ENCODE measurements around the gene UTF1. TPM values are rescaled to one million over a fixed set of nuclear protein-coding genes. Genes with fewer than 3 reads are reported as not detected.

Gene UTF1
- total and polyA plus RNA-seq, 9 of the 15 experiments (the other 6 are each of a cell fraction or from before 2014, with no cell fraction given): 0.35 to 0.46 TPM; not detected in 7

DNA sequence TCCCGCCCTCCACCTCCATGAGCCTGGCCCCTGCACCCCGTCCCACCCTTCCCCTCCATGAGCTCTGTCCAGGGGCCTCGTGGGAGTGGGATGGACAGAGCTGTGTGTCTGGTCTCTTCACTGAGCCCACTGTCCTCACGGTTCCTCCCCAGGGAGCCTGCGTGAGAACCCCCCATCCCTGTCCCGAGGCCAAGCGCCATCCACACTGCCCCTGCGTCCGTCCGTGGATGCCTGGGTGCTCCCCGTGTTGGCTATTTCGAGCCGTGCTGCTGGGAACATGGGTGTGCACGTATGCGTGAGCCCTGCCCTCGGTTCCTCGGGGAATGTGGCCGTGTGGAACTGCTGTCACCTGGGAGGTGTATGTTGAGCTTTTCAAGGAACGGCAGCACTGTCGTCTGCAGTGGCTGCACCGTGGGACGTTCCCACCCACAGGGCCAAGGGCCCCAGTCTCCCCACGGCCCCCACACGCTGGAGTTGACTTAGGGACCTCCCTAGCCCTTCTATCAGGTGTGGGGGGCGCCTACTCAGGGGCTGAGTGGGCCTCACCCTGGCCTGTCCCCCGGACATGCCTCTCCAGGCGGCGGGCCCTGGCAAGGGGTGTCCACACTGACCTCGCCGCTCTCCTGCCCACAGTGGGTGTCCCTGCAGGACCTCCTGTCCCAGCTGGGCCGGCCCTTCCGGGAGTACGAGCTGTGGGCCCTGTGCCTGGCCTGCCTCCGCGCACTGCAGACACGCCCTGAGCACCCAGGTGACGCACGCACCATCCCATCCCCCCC, 41.9 kb upstream of the UTF1 start (continued):
- TF ChIP-seq ERF (CRISPR knock-in tag; IDR thresholded peaks at IDR 0.05) (no peak), ZNF280B (CRISPR knock-in tag; IDR thresholded peaks at IDR 0.05) (no peak), BCL6 (CRISPR knock-in tag; IDR thresholded peaks at IDR 0.05) (no peak)
- TF ChIP-seq, protein P1, sequence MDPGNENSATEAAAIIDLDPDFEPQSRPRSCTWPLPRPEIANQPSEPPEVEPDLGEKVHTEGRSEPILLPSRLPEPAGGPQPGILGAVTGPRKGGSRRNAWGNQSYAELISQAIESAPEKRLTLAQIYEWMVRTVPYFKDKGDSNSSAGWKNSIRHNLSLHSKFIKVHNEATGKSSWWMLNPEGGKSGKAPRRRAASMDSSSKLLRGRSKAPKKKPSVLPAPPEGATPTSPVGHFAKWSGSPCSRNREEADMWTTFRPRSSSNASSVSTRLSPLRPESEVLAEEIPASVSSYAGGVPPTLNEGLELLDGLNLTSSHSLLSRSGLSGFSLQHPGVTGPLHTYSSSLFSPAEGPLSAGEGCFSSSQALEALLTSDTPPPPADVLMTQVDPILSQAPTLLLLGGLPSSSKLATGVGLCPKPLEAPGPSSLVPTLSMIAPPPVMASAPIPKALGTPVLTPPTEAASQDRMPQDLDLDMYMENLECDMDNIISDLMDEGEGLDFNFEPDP (CRISPR knock-in tag; IDR thresholded peaks at IDR 0.05): no peak

DNA sequence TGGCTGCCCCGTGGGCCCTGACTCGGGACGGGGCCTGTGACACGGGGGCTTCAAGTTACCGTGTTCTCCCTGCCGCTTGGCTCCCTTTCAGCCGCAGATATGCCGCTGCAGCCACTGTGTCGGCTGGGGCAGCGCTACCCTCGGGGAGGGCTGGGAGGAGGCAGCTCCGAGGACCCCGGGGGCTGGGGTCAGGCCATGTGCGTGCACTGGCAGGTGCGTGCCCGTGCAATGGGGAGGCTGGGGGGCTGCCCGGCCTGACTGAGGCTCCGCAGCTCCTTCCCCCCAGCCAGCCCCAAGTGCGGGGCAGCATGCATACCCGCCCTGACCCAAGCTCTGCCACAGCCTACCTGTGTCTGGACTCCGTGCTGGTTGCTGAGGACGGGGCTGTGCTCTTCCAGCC, 40.8 kb upstream of the UTF1 start:
- Histone ChIP-seq H3K4me3 (no peak overlapping the region), H3K27me3 (ENCODE audit: control insufficient read depth in 2 of 2, insufficient read depth in 2 of 2, low read length in 2 of 2) (peaks cover 5 to 41% of the 10 kb centered on the region in 2 experiments; a peak in 4 of 5 replicates), H3K9me3 (replicated peaks; ENCODE audit: control insufficient read depth, insufficient read depth, low read depth, low read length) (no peaks in the 10 kb centered on the region), H3K9ac (ENCODE audit: insufficient read depth in 1 of 2, low read depth in 2 of 2, low read length in 2 of 2) (no peak overlapping the region), H3K4me2 (ENCODE audit: insufficient read depth, low read length) (no peak overlapping the region), H2AFZ (ENCODE audit: low read depth, low read length) (no peak overlapping the region), H3K36me3 (ENCODE audit: control insufficient read depth, insufficient read depth, low read length) (no peaks in the 10 kb centered on the region), H3K27ac (ENCODE audit: extremely low read depth, low read depth, low read length) (no peak overlapping the region), H3K4me1 (replicated peaks in 1 of 2; ENCODE audit: control insufficient read depth in 2 of 2, insufficient read depth in 2 of 2, low read length in 2 of 2) (peaks cover 0 to 23% of the 10 kb centered on the region in 2 experiments; a peak in 2 of 5 replicates), H3K9me1 (ENCODE audit: control insufficient read depth, insufficient read depth, low read length) (no peaks in the 10 kb centered on the region), H3K79me2 (ENCODE audit: control insufficient read depth, insufficient read depth, low read length) (no peaks in the 10 kb centered on the region), H4K20me1 (replicated peaks; ENCODE audit: control insufficient read depth, insufficient read depth, low read length) (peaks cover 3% of the 10 kb centered on the region; the same call in 1 of the 2 replicates)
- in situ Hi-C loops (cut with MboI) (no loop called here), intact Hi-C loops (cut with micrococcal nuclease) (no loop called here)
- 24% methylated on average over 14 of the region's 22 CpGs for WGBS (ENCODE audit: insufficient coverage, low coverage, missing lambda C conversion rate)
- DNase-seq (ENCODE audit: extremely low read depth in 1 of 4, low spot score in 3 of 4) (no peak), ATAC-seq (no peak), FAIRE-seq (no peak)
- BruUV-seq (replicated peaks): no TSS peak
- CTCF ChIA-PET (ENCODE audit: low intra/inter-chr PET ratio): no interaction called here
- POLR2A ChIA-PET: no interaction called here
- TF ChIP-seq HNRNPH1 (optimal IDR thresholded peaks at IDR 0.05; ENCODE audit: low read depth, low read length) (no peak), HINFP (tag; conservative IDR thresholded peaks at IDR 0.05; ENCODE audit: low read depth) (no peak), TAF1 (IDR thresholded peaks at IDR 0.05; ENCODE audit: control insufficient read depth, extremely low read depth, insufficient read depth, low read length, severe bottlenecking) (no peak), TGIF2 (CRISPR knock-in tag; IDR thresholded peaks at IDR 0.05) (no peak), ZHX1 (conservative IDR thresholded peaks at IDR 0.05; ENCODE audit: low read length) (no peak), GABPB1 (CRISPR knock-in tag; IDR thresholded peaks at IDR 0.05) (no peak), FOXP1 (CRISPR knock-in tag; IDR thresholded peaks at IDR 0.05) (no peak), ZNF23 (CRISPR knock-in tag; IDR thresholded peaks at IDR 0.05) (no peak)

Measured in K562 (cell line).